HepG2 (cell line): ENCODE results near the gene SLC48A1. TPM values are rescaled to one million over a fixed set of nuclear protein-coding genes. Genes with fewer than 3 reads are reported as not detected.

Experiments used
- ATAC-seq: fragments of 200-7000 bp; cut with Tn5 transposase; 3 replicates; pipeline ENCODE4 v1.9.1; 2020; ENCODE audit warnings: mild to moderate bottlenecking, moderate library complexity
- BruUV-seq: library from RNA; stranded (reverse); fragments of 400-500 nt; replicated peaks from 2 replicates; lab custom pipeline; 2021; lab: Mats Ljungman, UMichigan
- CTCF ChIA-PET: fragments of 300-600 bp; formaldehyde crosslinking; extraction: SDS; loops from one replicate; lab custom pipeline; 2021; ENCODE audit warnings: low total read pairs, inconsistent platforms, low intra/inter-chr PET ratio; lab: Yijun Ruan, JAX
- POLR2A ChIA-PET: fragments of 350-600 bp; sonication (Branson Sonifier 250); formaldehyde crosslinking; loops from one replicate; lab custom pipeline; 2020; ENCODE audit warnings: antibody characterized with exemption, inconsistent platforms; lab: Yijun Ruan, JAX
- DNase-seq: peaks from one replicate; pipeline ENCODE4 v3.0.0-alpha.2; 2015; ENCODE audit warnings: low spot score
- FAIRE-seq: peaks from 3 replicates; lab custom pipeline; 2011; peaks lifted over from hg19 to GRCh38; lab: Jason Lieb, UNC
- H2AFZ ChIP-seq: one replicate; pipeline ENCODE4 v1.6.1; 2011; ENCODE audit warnings: low read length, inconsistent platforms
- H3K27ac ChIP-seq: fragments of 300-600 bp; 3 replicates; pipeline ENCODE4 v1.8.0; 2011; ENCODE audit warnings: mixed run types, mild to moderate bottlenecking, mixed read lengths, low read length, inconsistent platforms; ENCODE audit not compliant: insufficient read depth; ENCODE audit errors: extremely low read length
- H3K27me3 ChIP-seq, 2 experiments: fragments of 200-600 bp in 1 of 2; 2 replicates in 1 of 2; 3 replicates in 1 of 2; pipeline versions ENCODE4 v1.6.0 to v1.8.0; 2011; ENCODE audit warnings: low read length in 2 of 2, mild to moderate bottlenecking in 2 of 2, moderate library complexity in 2 of 2, inconsistent platforms in 1 of 2; ENCODE audit not compliant: insufficient read depth in 2 of 2, control insufficient read depth in 1 of 2
- H3K36me3 ChIP-seq, 2 experiments: fragments of 200-600 bp in 1 of 2; replicated peaks in 1 of 2; 2 replicates in 1 of 2; 3 replicates in 1 of 2; pipeline versions ENCODE4 v1.5.1 to v1.8.0; 2011; ENCODE audit warnings: low read length in 2 of 2, inconsistent platforms in 1 of 2; ENCODE audit not compliant: insufficient read depth in 2 of 2, control insufficient read depth in 1 of 2
- H3K4me1 ChIP-seq: 2 replicates; pipeline ENCODE4 v1.5.1; 2012; ENCODE audit warnings: low read length, inconsistent platforms; ENCODE audit not compliant: insufficient read depth
- H3K4me2 ChIP-seq: 2 replicates; pipeline ENCODE4 v1.6.0; 2011; ENCODE audit warnings: low read depth, low read length, inconsistent platforms
- H3K4me3 ChIP-seq, 3 experiments: fragments of 200-600 bp in 1 of 3; sonication (generic), shearing (Covaris generic) in 1 of 3; replicated peaks in 1 of 3; 2 replicates each; pipeline ENCODE4 v1.5.1; 2011 to 2016; ENCODE audit warnings: low read length in 3 of 3, inconsistent platforms in 2 of 3, low read depth in 2 of 3, mild to moderate bottlenecking in 2 of 3, control low read depth in 1 of 3, mixed read lengths in 1 of 3; ENCODE audit not compliant: insufficient read depth in 1 of 3
- H3K79me2 ChIP-seq: one replicate; pipeline ENCODE4 v1.6.1; 2011; ENCODE audit warnings: low read length, inconsistent platforms; ENCODE audit not compliant: insufficient read depth
- H3K9ac ChIP-seq: 2 replicates; pipeline ENCODE4 v1.6.0; 2011; ENCODE audit warnings: mild to moderate bottlenecking, low read depth, low read length, inconsistent platforms; ENCODE audit not compliant: insufficient read depth
- H3K9me3 ChIP-seq: 2 replicates; pipeline ENCODE4 v1.5.1; 2012; ENCODE audit warnings: mild to moderate bottlenecking, low read length
- H4K20me1 ChIP-seq: 2 replicates; pipeline ENCODE4 v1.6.0; 2011; ENCODE audit warnings: inconsistent platforms, mild to moderate bottlenecking, low read length, moderate library complexity; ENCODE audit not compliant: insufficient read depth
- AKAP8 ChIP-seq: sonication (generic); formaldehyde crosslinking; IDR thresholded peaks from 2 replicates; pipeline ENCODE4 v1.5.1; 2020; ENCODE audit warnings: mild to moderate bottlenecking, missing genetic modification reagents
- ATM ChIP-seq: fragments of 450-650 bp; IDR thresholded peaks from 2 replicates; pipeline ENCODE4 v1.7.1; 2017; ENCODE audit warnings: mild to moderate bottlenecking, borderline replicate concordance
- HDAC6 ChIP-seq: fragments of 200-600 bp; sonication (generic); IDR thresholded peaks from 2 replicates; pipeline ENCODE4 v1.7.0; 2017; ENCODE audit warnings: mild to moderate bottlenecking, antibody characterized with exemption, low read length, low read depth
- HNRNPH1 ChIP-seq: fragments of 200-400 bp; formaldehyde crosslinking; optimal IDR thresholded peaks from 2 replicates; pipeline ENCODE3; 2017; ENCODE audit warnings: mild to moderate bottlenecking, low read depth, low read length
- RXRB ChIP-seq: IDR thresholded peaks from 2 replicates; pipeline ENCODE4 v1.6.1; 2016; ENCODE audit warnings: borderline replicate concordance, missing genetic modification reagents, missing compliant biosample characterization
- ZNF546 ChIP-seq: sonication (generic); formaldehyde crosslinking; conservative IDR thresholded peaks from 2 replicates; pipeline ENCODE4 v1.8.1; 2023; ENCODE audit warnings: mild to moderate bottlenecking, missing genetic modification reagents
- ZNF790 ChIP-seq: sonication (generic); formaldehyde crosslinking; IDR thresholded peaks from 2 replicates; pipeline ENCODE4 v1.8.0; 2022; ENCODE audit warnings: missing genetic modification reagents, mild to moderate bottlenecking, borderline replicate concordance
- WGBS: methylation state at CpG from one replicate; pipeline ENCODE4 v1.1.6; 2017; ENCODE audit warnings: low lambda C conversion rate; 5-methylcytosine and 5-hydroxymethylcytosine counted together
- in situ Hi-C: cut with HindIII; loops from 2 replicates; pipeline ENCODE4 v1.10.0; 2017; ENCODE audit warnings: low pct_unique_long_range_greater_than_20kb; ENCODE audit not compliant: extremely low pct_ligation_motif_present
- intact Hi-C: fragments of 100-400 bp; cut with micrococcal nuclease; formaldehyde crosslinking; loops from one replicate; pipeline ENCODE4 v1.10.0; 2022; ENCODE audit not compliant: unreplicated experiment
- polyA plus RNA-seq, 8 experiments: library from polyadenylated mRNA; depleted of rRNA in 3 of 8; stranded (reverse) in 7 of 8; unstranded in 1 of 8; fragments of >200 nt; fragmentation: Illumina TruSeq in 4 of 8; extraction: Trizol in 4 of 8; gene quantifications; 2 replicates each; pipeline versions ENCODE4 v1.2.1 to v1.2.3, GENCODE V29; 2011 to 2016; ENCODE audit warnings: low read depth in 4 of 8, missing spikeins in 1 of 8, mixed read lengths in 1 of 8; ENCODE audit not compliant: insufficient read depth in 1 of 8
- total RNA-seq, 5 experiments: library from RNA; depleted of rRNA; stranded (reverse); fragments of >200 nt; fragmentation: Illumina TruSeq; extraction: Trizol; gene quantifications; 2 replicates each; pipeline ENCODE4 v1.2.3, GENCODE V29; 2016; ENCODE audit warnings: low read depth in 1 of 5
- TF ChIP-seq, protein P1 (sequence below): sonication (generic); formaldehyde crosslinking; IDR thresholded peaks from 2 replicates; pipeline ENCODE4 v1.8.1; 2023; ENCODE audit warnings: mild to moderate bottlenecking, missing genetic modification reagents
- TF ChIP-seq, protein P2 (sequence below): sonication (generic); formaldehyde crosslinking; IDR thresholded peaks from 2 replicates; pipeline ENCODE4 v1.4.0; 2020; ENCODE audit warnings: mild to moderate bottlenecking, missing genetic modification reagents
- TF ChIP-seq, protein P3 (sequence below): IDR thresholded peaks from 2 replicates; pipeline ENCODE4 v1.6.1; 2016; ENCODE audit warnings: mild to moderate bottlenecking
- TF ChIP-seq, protein P4 (sequence below): fragments of 450-650 bp; IDR thresholded peaks from 2 replicates; pipeline ENCODE4 v1.6.1; 2016

SLC48A1 gene
- total and polyA plus RNA-seq, 2 of the 13 experiments (the other 11 are each of a cell fraction or from before 2014, with no cell fraction given): 2.2 to 3.7 TPM

DNA sequence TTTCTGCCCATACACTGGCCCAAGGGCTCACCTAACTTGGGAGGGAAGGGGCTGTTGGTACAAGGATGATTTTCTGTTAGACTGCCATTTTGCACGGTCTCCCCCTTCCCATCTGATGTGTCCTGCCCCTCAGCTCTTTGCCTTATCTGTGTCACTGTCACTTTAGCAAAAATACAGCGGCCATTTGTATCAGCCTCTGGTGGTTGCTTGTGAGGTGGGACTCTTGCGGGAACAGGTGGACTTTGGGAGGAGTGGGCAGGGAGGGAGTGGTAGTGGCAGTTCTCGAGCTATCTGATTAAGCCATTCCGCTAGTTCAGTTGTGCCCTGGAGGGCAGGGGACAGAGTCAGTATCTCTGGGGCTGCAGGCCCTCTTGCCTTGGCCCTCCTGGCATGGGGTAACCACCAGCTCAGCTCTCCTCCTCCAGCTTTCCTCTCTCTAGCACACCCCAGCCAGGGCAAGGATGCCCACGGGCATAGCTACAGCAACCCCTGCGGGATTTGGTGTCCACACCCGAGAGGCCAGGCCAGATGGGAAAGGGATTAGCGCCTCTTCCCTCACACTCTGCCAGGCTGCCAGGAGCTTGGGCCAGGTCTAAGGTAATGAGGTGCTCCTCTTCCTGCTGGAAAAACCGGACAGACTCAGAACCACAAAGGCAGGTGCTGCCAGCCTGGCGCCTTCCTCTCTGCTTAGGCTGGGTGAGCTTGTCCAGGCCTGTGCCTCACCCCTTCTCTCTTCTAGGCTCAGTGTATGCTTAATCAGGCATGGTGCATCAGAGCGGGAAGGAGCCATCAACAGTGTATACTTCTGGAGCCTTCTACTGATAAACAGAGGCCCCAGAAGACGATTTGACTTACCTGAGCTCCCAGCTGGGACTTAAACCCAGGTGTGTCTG, 8.7 kb downstream of the SLC48A1 start:
- FAIRE-seq: no peak
- ChIA-PET POLR2A (interaction anchor here (2.1 kb wide), 1 partner anchor 76 kb away, joined by 5 read pairs; the partner anchor contains the start of gene RPAP3), CTCF (no interaction called here)
- WGBS: 96% methylated on average over 8 of the region's 13 CpGs
- peaks cover 5 to 7% of the 10 kb centered on the region in 2 experiments; a peak in 3 of 5 replicates for H3K36me3 ChIP-seq
- no peaks in the 10 kb centered on the region for H3K79me2 ChIP-seq
- intact Hi-C loops: no loop called here
- DNase-seq: no peak
- no peak overlapping the region for H3K4me3 ChIP-seq
- no peaks in the 10 kb centered on the region for H3K27me3 ChIP-seq
- no peaks in the 10 kb centered on the region for H4K20me1 ChIP-seq
- H3K9ac ChIP-seq: no peak overlapping the region
- H3K9me3 ChIP-seq: no peaks in the 10 kb centered on the region
- no TSS peak for BruUV-seq
- H3K27ac ChIP-seq: no peak overlapping the region
- H2AFZ ChIP-seq: no peak overlapping the region
- in situ Hi-C loops: no loop called here
- peaks cover 5% of the 10 kb centered on the region for H3K4me1 ChIP-seq
- ATAC-seq: no peak
- no peak overlapping the region for H3K4me2 ChIP-seq
- TF ChIP-seq AKAP8 (no peak), HNRNPH1 (no peak), ZNF546 (no peak), ATM (no peak), HDAC6 (no peak), ZNF790 (CRISPR knock-in tag) (no peak), RXRB (CRISPR knock-in tag) (no peak)
- TF ChIP-seq, protein P1, sequence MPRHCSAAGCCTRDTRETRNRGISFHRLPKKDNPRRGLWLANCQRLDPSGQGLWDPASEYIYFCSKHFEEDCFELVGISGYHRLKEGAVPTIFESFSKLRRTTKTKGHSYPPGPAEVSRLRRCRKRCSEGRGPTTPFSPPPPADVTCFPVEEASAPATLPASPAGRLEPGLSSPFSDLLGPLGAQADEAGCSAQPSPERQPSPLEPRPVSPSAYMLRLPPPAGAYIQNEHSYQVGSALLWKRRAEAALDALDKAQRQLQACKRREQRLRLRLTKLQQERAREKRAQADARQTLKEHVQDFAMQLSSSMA: no peak
- TF ChIP-seq, protein P2, sequence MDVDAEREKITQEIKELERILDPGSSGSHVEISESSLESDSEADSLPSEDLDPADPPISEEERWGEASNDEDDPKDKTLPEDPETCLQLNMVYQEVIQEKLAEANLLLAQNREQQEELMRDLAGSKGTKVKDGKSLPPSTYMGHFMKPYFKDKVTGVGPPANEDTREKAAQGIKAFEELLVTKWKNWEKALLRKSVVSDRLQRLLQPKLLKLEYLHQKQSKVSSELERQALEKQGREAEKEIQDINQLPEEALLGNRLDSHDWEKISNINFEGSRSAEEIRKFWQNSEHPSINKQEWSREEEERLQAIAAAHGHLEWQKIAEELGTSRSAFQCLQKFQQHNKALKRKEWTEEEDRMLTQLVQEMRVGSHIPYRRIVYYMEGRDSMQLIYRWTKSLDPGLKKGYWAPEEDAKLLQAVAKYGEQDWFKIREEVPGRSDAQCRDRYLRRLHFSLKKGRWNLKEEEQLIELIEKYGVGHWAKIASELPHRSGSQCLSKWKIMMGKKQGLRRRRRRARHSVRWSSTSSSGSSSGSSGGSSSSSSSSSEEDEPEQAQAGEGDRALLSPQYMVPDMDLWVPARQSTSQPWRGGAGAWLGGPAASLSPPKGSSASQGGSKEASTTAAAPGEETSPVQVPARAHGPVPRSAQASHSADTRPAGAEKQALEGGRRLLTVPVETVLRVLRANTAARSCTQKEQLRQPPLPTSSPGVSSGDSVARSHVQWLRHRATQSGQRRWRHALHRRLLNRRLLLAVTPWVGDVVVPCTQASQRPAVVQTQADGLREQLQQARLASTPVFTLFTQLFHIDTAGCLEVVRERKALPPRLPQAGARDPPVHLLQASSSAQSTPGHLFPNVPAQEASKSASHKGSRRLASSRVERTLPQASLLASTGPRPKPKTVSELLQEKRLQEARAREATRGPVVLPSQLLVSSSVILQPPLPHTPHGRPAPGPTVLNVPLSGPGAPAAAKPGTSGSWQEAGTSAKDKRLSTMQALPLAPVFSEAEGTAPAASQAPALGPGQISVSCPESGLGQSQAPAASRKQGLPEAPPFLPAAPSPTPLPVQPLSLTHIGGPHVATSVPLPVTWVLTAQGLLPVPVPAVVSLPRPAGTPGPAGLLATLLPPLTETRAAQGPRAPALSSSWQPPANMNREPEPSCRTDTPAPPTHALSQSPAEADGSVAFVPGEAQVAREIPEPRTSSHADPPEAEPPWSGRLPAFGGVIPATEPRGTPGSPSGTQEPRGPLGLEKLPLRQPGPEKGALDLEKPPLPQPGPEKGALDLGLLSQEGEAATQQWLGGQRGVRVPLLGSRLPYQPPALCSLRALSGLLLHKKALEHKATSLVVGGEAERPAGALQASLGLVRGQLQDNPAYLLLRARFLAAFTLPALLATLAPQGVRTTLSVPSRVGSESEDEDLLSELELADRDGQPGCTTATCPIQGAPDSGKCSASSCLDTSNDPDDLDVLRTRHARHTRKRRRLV: no peak
- TF ChIP-seq, protein P3, sequence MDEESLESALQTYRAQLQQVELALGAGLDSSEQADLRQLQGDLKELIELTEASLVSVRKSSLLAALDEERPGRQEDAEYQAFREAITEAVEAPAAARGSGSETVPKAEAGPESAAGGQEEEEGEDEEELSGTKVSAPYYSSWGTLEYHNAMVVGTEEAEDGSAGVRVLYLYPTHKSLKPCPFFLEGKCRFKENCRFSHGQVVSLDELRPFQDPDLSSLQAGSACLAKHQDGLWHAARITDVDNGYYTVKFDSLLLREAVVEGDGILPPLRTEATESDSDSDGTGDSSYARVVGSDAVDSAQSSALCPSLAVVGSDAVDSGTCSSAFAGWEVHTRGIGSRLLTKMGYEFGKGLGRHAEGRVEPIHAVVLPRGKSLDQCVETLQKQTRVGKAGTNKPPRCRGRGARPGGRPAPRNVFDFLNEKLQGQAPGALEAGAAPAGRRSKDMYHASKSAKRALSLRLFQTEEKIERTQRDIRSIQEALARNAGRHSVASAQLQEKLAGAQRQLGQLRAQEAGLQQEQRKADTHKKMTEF: no peak
- TF ChIP-seq, protein P4, sequence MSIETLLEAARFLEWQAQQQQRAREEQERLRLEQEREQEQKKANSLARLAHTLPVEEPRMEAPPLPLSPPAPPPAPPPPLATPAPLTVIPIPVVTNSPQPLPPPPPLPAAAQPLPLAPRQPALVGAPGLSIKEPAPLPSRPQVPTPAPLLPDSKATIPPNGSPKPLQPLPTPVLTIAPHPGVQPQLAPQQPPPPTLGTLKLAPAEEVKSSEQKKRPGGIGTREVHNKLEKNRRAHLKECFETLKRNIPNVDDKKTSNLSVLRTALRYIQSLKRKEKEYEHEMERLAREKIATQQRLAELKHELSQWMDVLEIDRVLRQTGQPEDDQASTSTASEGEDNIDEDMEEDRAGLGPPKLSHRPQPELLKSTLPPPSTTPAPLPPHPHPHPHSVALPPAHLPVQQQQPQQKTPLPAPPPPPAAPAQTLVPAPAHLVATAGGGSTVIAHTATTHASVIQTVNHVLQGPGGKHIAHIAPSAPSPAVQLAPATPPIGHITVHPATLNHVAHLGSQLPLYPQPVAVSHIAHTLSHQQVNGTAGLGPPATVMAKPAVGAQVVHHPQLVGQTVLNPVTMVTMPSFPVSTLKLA: no peak
